MM.1S (cell line): ENCODE results near the gene HCST.

Experiments used
- DNase-seq: peaks from one replicate; pipeline ENCODE4 v3.0.0-alpha.2; 2015
- H2AFZ ChIP-seq: fragments of 300-600 bp; sonication (generic); 2 replicates; pipeline ENCODE4 v1.6.0; 2016; ENCODE audit warnings: antibody characterized with exemption, low read length
- H3F3A ChIP-seq: fragments of 300-600 bp; sonication (generic); 2 replicates; pipeline ENCODE4 v1.6.1; 2016; ENCODE audit warnings: mild to moderate bottlenecking, antibody characterized with exemption, low read length, moderate library complexity, mixed read lengths; ENCODE audit not compliant: insufficient read depth
- H3K27ac ChIP-seq: fragments of 300-600 bp; sonication (generic); 2 replicates; pipeline ENCODE4 v1.5.1; 2016; ENCODE audit warnings: mild to moderate bottlenecking, low read length
- H3K27me3 ChIP-seq: fragments of 300-600 bp; sonication (generic); replicated peaks from 2 replicates; pipeline ENCODE4 v1.6.0; 2016; ENCODE audit warnings: low read length; ENCODE audit not compliant: insufficient read depth
- H3K36me3 ChIP-seq: fragments of 300-600 bp; sonication (generic); replicated peaks from 2 replicates; pipeline ENCODE4 v1.6.1; 2016; ENCODE audit warnings: mild to moderate bottlenecking, low read length, mixed read lengths; ENCODE audit not compliant: insufficient read depth
- H3K4me1 ChIP-seq: fragments of 300-600 bp; sonication (generic); 2 replicates; pipeline ENCODE4 v1.6.1; 2016; ENCODE audit warnings: low read length, mixed read lengths
- H3K4me2 ChIP-seq: fragments of 300-600 bp; sonication (generic); 2 replicates; pipeline ENCODE4 v1.6.0; 2016; ENCODE audit warnings: low read depth, low read length
- H3K4me3 ChIP-seq: fragments of 300-600 bp; sonication (generic); 2 replicates; pipeline ENCODE4 v1.5.1; 2016; ENCODE audit warnings: low read length, mixed read lengths
- H3K79me2 ChIP-seq: fragments of 300-600 bp; sonication (generic); 2 replicates; pipeline ENCODE4 v1.6.1; 2016; ENCODE audit warnings: mixed run types, low read length, mixed read lengths
- H3K9ac ChIP-seq: fragments of 300-600 bp; sonication (generic); 2 replicates; pipeline ENCODE4 v1.6.1; 2016; ENCODE audit warnings: low read length, mixed read lengths
- H3K9me2 ChIP-seq: fragments of 300-600 bp; sonication (generic); replicated peaks from 2 replicates; pipeline ENCODE4 v1.6.1; 2016; ENCODE audit warnings: mild to moderate bottlenecking, low read length, mixed read lengths; ENCODE audit not compliant: insufficient read depth
- H3K9me3 ChIP-seq: fragments of 300-600 bp; sonication (generic); replicated peaks from 2 replicates; pipeline ENCODE4 v1.6.1; 2016; ENCODE audit warnings: mild to moderate bottlenecking, low read length, mixed read lengths; ENCODE audit not compliant: insufficient read depth
- H4K20me1 ChIP-seq: fragments of 300-600 bp; sonication (generic); 2 replicates; pipeline ENCODE4 v1.6.1; 2016; ENCODE audit warnings: mild to moderate bottlenecking, low read length, moderate library complexity, mixed read lengths; ENCODE audit not compliant: insufficient read depth
- CTCF ChIP-seq: fragments of 300-600 bp; sonication (generic); IDR thresholded peaks from 2 replicates; pipeline ENCODE4 v1.5.1; 2016; ENCODE audit warnings: antibody characterized with exemption, low read length, mixed read lengths
- EZH2 ChIP-seq: fragments of 300-600 bp; sonication (generic); optimal IDR thresholded peaks from 2 replicates; pipeline ENCODE3; 2017; ENCODE audit warnings: low read depth, mild to moderate bottlenecking, antibody characterized with exemption, low read length, mixed read lengths
- EZH2phosphoT487 ChIP-seq: fragments of 300-600 bp; sonication (generic); IDR thresholded peaks from 2 replicates; pipeline ENCODE4 v1.6.1; 2018; ENCODE audit warnings: antibody characterized with exemption, low read length

Gene HCST

GRCh38 chr19:35899547-35900214, 2.6 kb upstream of the HCST start:
- TF ChIP-seq EZH2 (no peak), CTCF (no peak), EZH2phosphoT487 (no peak)
- Histone ChIP-seq H3K36me3 (no peaks in the 10 kb centered on the region), H3K79me2 (peaks cover 9% of the 10 kb centered on the region; the same call in 1 of the 2 replicates), H3K27me3 (peaks cover 6% of the 10 kb centered on the region; the same call in 1 of the 2 replicates), H4K20me1 (no peaks in the 10 kb centered on the region), H3K9me2 (no peaks in the 10 kb centered on the region), H3K4me1 (peaks cover 9% of the 10 kb centered on the region), H2AFZ (peak overlapping the region; percentile 90), H3K9me3 (no peaks in the 10 kb centered on the region), H3K9ac (peak overlapping the region; percentile 90), H3K27ac (peak overlapping the region; percentile 75; the same call in 1 of the 2 replicates), H3F3A (peaks cover 9% of the 10 kb centered on the region; the same call in 1 of the 2 replicates), H3K4me2 (peak overlapping the region; percentile 83), H3K4me3 (peak overlapping the region; percentile 89)
- peak; percentile 86 for DNase-seq

DNA sequence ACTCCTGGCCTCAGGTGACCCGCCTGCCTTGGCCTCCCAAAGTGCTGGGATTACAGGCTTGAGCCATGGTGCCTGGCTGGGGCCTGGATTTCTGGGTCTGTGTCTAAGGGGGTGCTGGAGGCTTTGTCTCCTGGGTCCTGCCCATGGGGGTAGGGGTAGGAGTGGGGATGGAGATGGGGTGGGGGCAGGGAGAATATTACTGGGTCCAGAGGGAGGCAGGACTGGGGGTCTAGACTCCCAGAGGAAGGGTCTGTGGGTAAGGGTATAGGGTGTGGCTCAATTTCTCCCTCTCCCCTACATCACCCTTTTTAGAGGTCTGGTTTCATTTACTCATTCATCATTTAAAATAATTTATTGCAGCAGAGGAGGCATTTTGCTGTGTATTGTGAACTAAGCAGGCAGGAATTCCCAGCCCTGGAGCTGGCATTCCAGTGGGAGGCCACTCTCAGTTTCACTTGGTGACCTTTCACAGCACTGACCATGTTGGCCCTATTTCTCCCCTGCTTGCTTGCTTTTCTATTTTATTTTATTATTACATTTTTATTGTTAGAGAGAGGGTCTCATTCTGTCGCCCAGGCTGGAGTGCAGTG, 1.2 kb upstream of the HCST start:
- TF ChIP-seq EZH2phosphoT487 (no peak), CTCF (no peak), EZH2 (no peak)
- no peaks in the 10 kb centered on the region for H3K9me3 ChIP-seq
- H3K9ac ChIP-seq = peak overlapping the region; percentile 90; the same call in 1 of the 2 replicates
- DNase-seq = no peak
- H3K27me3 ChIP-seq = peaks cover 15% of the 10 kb centered on the region
- peaks cover 9% of the 10 kb centered on the region for H3K4me1 ChIP-seq
- peak overlapping the region; percentile 83; the same call in 1 of the 2 replicates for H3K4me2 ChIP-seq
- no peaks in the 10 kb centered on the region for H3K9me2 ChIP-seq
- H3K79me2 ChIP-seq = peaks cover 9% of the 10 kb centered on the region; the same call in 1 of the 2 replicates
- no peak overlapping the region for H3K27ac ChIP-seq
- peak overlapping the region; percentile 90; the same call in 1 of the 2 replicates for H2AFZ ChIP-seq
- no peaks in the 10 kb centered on the region for H3K36me3 ChIP-seq
- no peaks in the 10 kb centered on the region for H4K20me1 ChIP-seq
- H3F3A ChIP-seq = peaks cover 9% of the 10 kb centered on the region; the same call in 1 of the 2 replicates
- no peak overlapping the region for H3K4me3 ChIP-seq

- Histone ChIP-seq H3F3A (peaks cover 9% of the 10 kb centered on the region; the same call in 1 of the 2 replicates), H3K9me3 (no peaks in the 10 kb centered on the region), H4K20me1 (no peaks in the 10 kb centered on the region), H3K79me2 (peaks cover 9% of the 10 kb centered on the region; the same call in 1 of the 2 replicates), H3K9ac (peak overlapping the region; percentile 53; the same call in 1 of the 2 replicates), H3K36me3 (no peaks in the 10 kb centered on the region), H2AFZ (peak overlapping the region; percentile 91), H3K4me1 (peaks cover 9% of the 10 kb centered on the region), H3K4me3 (peak overlapping the region; percentile 63), H3K4me2 (peak overlapping the region; percentile 94), H3K9me2 (no peaks in the 10 kb centered on the region), H3K27ac (no peak overlapping the region), H3K27me3 (peaks cover 31% of the 10 kb centered on the region)
- no peak for TF ChIP-seq EZH2phosphoT487
- no peak for TF ChIP-seq EZH2
- TF ChIP-seq CTCF = no peak
- no peak for DNase-seq
Observed at GRCh38 chr19:35902870-35903475, 644 bp downstream of the HCST start.
